GM19025 (cell line): ENCODE results near the gene NELL1.
"Not testable (repeated sequence)": the region's sequence is repeated elsewhere in the genome, so short reads cannot be mapped to it uniquely, and the experiment has no call there.

Experiments
- ATAC-seq: cut with Tn5 transposase; IDR thresholded peaks from one replicate; pipeline ENCODE4 v1.9.1; 2021; ENCODE audit warnings: mild to moderate bottlenecking, low read depth, moderate library complexity; ENCODE audit not compliant: unreplicated experiment

NELL1 gene

GRCh38 chr11:20762116-20762844, 92.9 kb downstream of the NELL1 start:
- no peak for ATAC-seq

GRCh38 chr11:20762980-20763379, 93.6 kb downstream of the NELL1 start:
- no peak for ATAC-seq

GRCh38 chr11:20770414-20770946, 101.1 kb downstream of the NELL1 start:
- no peak for ATAC-seq

GRCh38 chr11:20771026-20771425, 101.6 kb downstream of the NELL1 start:
- ATAC-seq = no peak

GRCh38 chr11:20771681-20772080, 102.3 kb downstream of the NELL1 start:
- ATAC-seq = no peak

GRCh38 chr11:20775331-20775730, 105.9 kb downstream of the NELL1 start:
- ATAC-seq = no peak

- ATAC-seq = no peak
Observed at GRCh38 chr11:20782775-20783174, 113.4 kb downstream of the NELL1 start.

- ATAC-seq = no peak
Observed at GRCh38 chr11:20783220-20783619, 113.8 kb downstream of the NELL1 start.

- no peak for ATAC-seq
Observed at GRCh38 chr11:20790622-20791021, 121.2 kb downstream of the NELL1 start.

GRCh38 chr11:20795005-20795404, 125.6 kb downstream of the NELL1 start:
- ATAC-seq = no peak

- no peak for ATAC-seq
Observed at GRCh38 chr11:20808328-20808727, 138.9 kb downstream of the NELL1 start.

- no peak for ATAC-seq
Observed at GRCh38 chr11:20821046-20821445, 151.7 kb downstream of the NELL1 start.

GRCh38 chr11:20821470-20821869, 152.1 kb downstream of the NELL1 start:
- ATAC-seq = no peak

- no peak for ATAC-seq
Observed at GRCh38 chr11:20824773-20825172, 155.4 kb downstream of the NELL1 start.

GRCh38 chr11:20835561-20835960, 166.2 kb downstream of the NELL1 start:
- ATAC-seq = no peak

GRCh38 chr11:20839231-20839630, 169.8 kb downstream of the NELL1 start:
- ATAC-seq = no peak

GRCh38 chr11:20840341-20840740, 171.0 kb downstream of the NELL1 start:
- ATAC-seq = no peak

GRCh38 chr11:20844216-20844615, 174.8 kb downstream of the NELL1 start:
- ATAC-seq = no peak

- ATAC-seq = no peak
Observed at GRCh38 chr11:20844630-20845029, 175.2 kb downstream of the NELL1 start.

GRCh38 chr11:20854215-20854955, 185.0 kb downstream of the NELL1 start:
- no peak for ATAC-seq

- no peak for ATAC-seq
Observed at GRCh38 chr11:20861322-20861721, 191.9 kb downstream of the NELL1 start.

- not testable (repeated sequence) for ATAC-seq
Observed at GRCh38 chr11:20862263-20862662, 192.9 kb downstream of the NELL1 start.
